ENCODE data around the gene RPAP2. TPM values are rescaled to one million over a fixed set of nuclear protein-coding genes. Genes with fewer than 3 reads are reported as not detected.
"Not testable (repeated sequence)": the region's sequence is repeated elsewhere in the genome, so short reads cannot be mapped to it uniquely, and the experiment has no call there.

RPAP2 gene
- total and polyA plus RNA-seq, 2 donors (not counting 3 experiments of a cell fraction or from before 2014, with no cell fraction given) = 4.3 to 24.9 TPM

- Histone ChIP-seq H4K20me1 (replicated peaks; ENCODE audit: control insufficient read depth, extremely low read depth, insufficient read depth, low read length) (no peaks in the 10 kb centered on the region), H3K9ac (replicated peaks; ENCODE audit: extremely low read depth, insufficient read depth, low read length) (no peak overlapping the region), H3K9me1 (replicated peaks; ENCODE audit: control insufficient read depth, extremely low read depth, insufficient read depth, low read length) (no peaks in the 10 kb centered on the region), H3K4me3 (replicated peaks in 1 of 3; ENCODE audit: insufficient read depth in 1 of 3, low read depth in 1 of 3, low read length in 3 of 3) (no peak overlapping the region), H2AFZ (ENCODE audit: low read depth, low read length) (no peak overlapping the region), H3K4me1 (ENCODE audit: control insufficient read depth, extremely low read depth, insufficient read depth, low read length) (peaks cover 12% of the 10 kb centered on the region), H3K9me3 (replicated peaks; ENCODE audit: control insufficient read depth, insufficient read depth, low read length) (no peaks in the 10 kb centered on the region), H3K79me2 (ENCODE audit: control insufficient read depth, insufficient read depth, low read length) (no peaks in the 10 kb centered on the region), H3K27me3 (ENCODE audit: control insufficient read depth in 2 of 2, insufficient read depth in 2 of 2, low read length in 2 of 2) (no peaks in the 10 kb centered on the region), H3K4me2 (ENCODE audit: insufficient read depth, low read length) (no peak overlapping the region), H3K27ac (ENCODE audit: insufficient read depth, low read depth, low read length) (no peak overlapping the region), H3K36me3 (ENCODE audit: control insufficient read depth in 2 of 2, extremely low read depth in 1 of 2, insufficient read depth in 2 of 2, low read length in 2 of 2) (peaks cover 0 to 2% of the 10 kb centered on the region in 2 experiments)
- no peak for DNase-seq (ENCODE audit: low read depth, low spot score)
- FAIRE-seq = no peak
- POLR2A ChIA-PET = no interaction called here
- BruUV-seq (replicated peaks) = no TSS peak
- dilution Hi-C loops (cut with MboI; ENCODE audit: extremely low pct_ligation_motif_present, low sequenced_read_pairs) (no loop called here), intact Hi-C loops (cut with micrococcal nuclease) (no loop called here)
- no peak for TF ChIP-seq FOS (IDR thresholded peaks at IDR 0.05; ENCODE audit: borderline replicate concordance, insufficient read depth, low read length)
- CTCF ChIA-PET = interaction anchor here (1.1 kb wide), 1 partner anchor 10 kb away, joined by 3 read pairs; no protein-coding TSS in a partner anchor
Observed at GRCh38 chr1:92374223-92374622, 75.4 kb downstream of the RPAP2 start.

DNA sequence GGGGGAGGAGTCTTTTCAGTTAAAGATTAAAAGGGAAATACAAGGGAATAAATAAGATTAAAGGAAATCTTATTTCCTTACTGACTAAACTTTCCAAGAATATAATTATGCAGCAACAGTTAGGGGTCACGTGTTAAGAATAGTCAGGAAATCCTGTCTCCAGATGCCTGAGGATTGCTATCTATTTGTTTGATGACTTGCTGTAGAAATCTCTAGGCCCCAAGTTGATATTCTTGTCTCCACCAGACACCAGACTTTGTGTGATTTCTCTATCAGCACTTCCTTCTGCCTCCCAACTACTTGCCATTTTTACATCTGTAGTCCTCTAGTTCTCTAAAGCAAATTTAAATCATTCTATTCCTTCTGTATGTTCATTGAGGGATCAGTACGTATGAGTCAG, 77.5 kb downstream of the RPAP2 start:
- no peaks in the 10 kb centered on the region for H3K9me3 ChIP-seq (replicated peaks; ENCODE audit: control insufficient read depth, insufficient read depth, low read length)
- H3K4me2 ChIP-seq (ENCODE audit: insufficient read depth, low read length) = peak overlapping the region; percentile 21
- H3K4me1 ChIP-seq (ENCODE audit: control insufficient read depth, extremely low read depth, insufficient read depth, low read length) = peaks cover 12% of the 10 kb centered on the region
- no TSS peak for BruUV-seq (replicated peaks)
- FAIRE-seq (peak; percentile 72), DNase-seq (ENCODE audit: low read depth, low spot score) (peak; percentile 63)
- intact Hi-C loops (cut with micrococcal nuclease) = no loop called here
- H3K4me3 ChIP-seq (replicated peaks in 1 of 3; ENCODE audit: insufficient read depth in 1 of 3, low read depth in 1 of 3, low read length in 3 of 3) = no peak overlapping the region
- H3K27me3 ChIP-seq (ENCODE audit: control insufficient read depth in 2 of 2, insufficient read depth in 2 of 2, low read length in 2 of 2) = no peaks in the 10 kb centered on the region
- dilution Hi-C loops (cut with MboI; ENCODE audit: extremely low pct_ligation_motif_present, low sequenced_read_pairs) = no loop called here
- H2AFZ ChIP-seq (ENCODE audit: low read depth, low read length) = no peak overlapping the region
- no peak for TF ChIP-seq POLR2A (IDR thresholded peaks at IDR 0.05; ENCODE audit: low read depth, low read length)
- no peak for TF ChIP-seq EZH2 (IDR thresholded peaks at IDR 0.05; ENCODE audit: borderline replicate concordance, low read depth, low read length, severe bottlenecking)
- TF ChIP-seq MYC (IDR thresholded peaks at IDR 0.05; ENCODE audit: low read depth, low read length) = no peak
- TF ChIP-seq, protein P1, sequence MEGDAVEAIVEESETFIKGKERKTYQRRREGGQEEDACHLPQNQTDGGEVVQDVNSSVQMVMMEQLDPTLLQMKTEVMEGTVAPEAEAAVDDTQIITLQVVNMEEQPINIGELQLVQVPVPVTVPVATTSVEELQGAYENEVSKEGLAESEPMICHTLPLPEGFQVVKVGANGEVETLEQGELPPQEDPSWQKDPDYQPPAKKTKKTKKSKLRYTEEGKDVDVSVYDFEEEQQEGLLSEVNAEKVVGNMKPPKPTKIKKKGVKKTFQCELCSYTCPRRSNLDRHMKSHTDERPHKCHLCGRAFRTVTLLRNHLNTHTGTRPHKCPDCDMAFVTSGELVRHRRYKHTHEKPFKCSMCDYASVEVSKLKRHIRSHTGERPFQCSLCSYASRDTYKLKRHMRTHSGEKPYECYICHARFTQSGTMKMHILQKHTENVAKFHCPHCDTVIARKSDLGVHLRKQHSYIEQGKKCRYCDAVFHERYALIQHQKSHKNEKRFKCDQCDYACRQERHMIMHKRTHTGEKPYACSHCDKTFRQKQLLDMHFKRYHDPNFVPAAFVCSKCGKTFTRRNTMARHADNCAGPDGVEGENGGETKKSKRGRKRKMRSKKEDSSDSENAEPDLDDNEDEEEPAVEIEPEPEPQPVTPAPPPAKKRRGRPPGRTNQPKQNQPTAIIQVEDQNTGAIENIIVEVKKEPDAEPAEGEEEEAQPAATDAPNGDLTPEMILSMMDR (IDR thresholded peaks at IDR 0.05; ENCODE audit: extremely low read depth in 1 of 2, insufficient read depth in 1 of 2, low read depth in 1 of 2, low read length in 2 of 2) = no peak
- no peak for TF ChIP-seq MAX (IDR thresholded peaks at IDR 0.05; ENCODE audit: insufficient read depth, insufficient read length)
- TF ChIP-seq JUN (IDR thresholded peaks at IDR 0.05; ENCODE audit: borderline replicate concordance, insufficient read depth, insufficient read length, low read depth) = no peak
- TF ChIP-seq GATA2 (IDR thresholded peaks at IDR 0.05; ENCODE audit: insufficient read depth, insufficient read length, low read depth, low read length) = peak; percentile 58
- no peaks in the 10 kb centered on the region for H3K79me2 ChIP-seq (ENCODE audit: control insufficient read depth, insufficient read depth, low read length)
- ChIA-PET CTCF (no interaction called here), POLR2A (no interaction called here)
- no peak overlapping the region for H3K27ac ChIP-seq (ENCODE audit: insufficient read depth, low read depth, low read length)
- H3K36me3 ChIP-seq (ENCODE audit: control insufficient read depth in 2 of 2, extremely low read depth in 1 of 2, insufficient read depth in 2 of 2, low read length in 2 of 2) = no peaks in the 10 kb centered on the region
- no peaks in the 10 kb centered on the region for H3K9me1 ChIP-seq (replicated peaks; ENCODE audit: control insufficient read depth, extremely low read depth, insufficient read depth, low read length)
- no peak overlapping the region for H3K9ac ChIP-seq (replicated peaks; ENCODE audit: extremely low read depth, insufficient read depth, low read length)
- no peaks in the 10 kb centered on the region for H4K20me1 ChIP-seq (replicated peaks; ENCODE audit: control insufficient read depth, extremely low read depth, insufficient read depth, low read length)

DNA sequence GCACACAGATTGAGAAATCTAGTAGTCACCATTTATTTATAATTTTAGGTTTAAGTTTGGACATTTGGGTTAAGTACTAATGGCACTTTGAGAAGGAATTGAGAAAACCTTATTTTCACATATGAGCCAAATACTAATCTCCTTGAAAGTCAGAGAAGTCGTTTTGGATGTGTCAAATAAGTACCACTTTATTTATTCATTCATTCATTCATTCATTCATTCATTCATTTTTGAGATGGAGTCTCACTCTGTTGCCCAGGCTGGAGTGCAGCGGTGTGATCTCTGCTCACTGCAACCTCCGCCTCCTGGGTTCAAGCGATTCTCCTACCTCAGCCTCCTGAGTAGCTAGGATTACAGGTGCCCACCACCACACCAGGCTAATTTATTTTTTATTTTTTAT, 79.1 kb downstream of the RPAP2 start:
- H3K27ac ChIP-seq (ENCODE audit: insufficient read depth, low read depth, low read length); DNase-seq (ENCODE audit: low read depth, low spot score); POLR2A ChIA-PET; H3K27me3 ChIP-seq (ENCODE audit: control insufficient read depth in 2 of 2, insufficient read depth in 2 of 2, low read length in 2 of 2); H3K9me3 ChIP-seq (replicated peaks; ENCODE audit: control insufficient read depth, insufficient read depth, low read length); BruUV-seq (replicated peaks); H3K9me1 ChIP-seq (replicated peaks; ENCODE audit: control insufficient read depth, extremely low read depth, insufficient read depth, low read length); H3K4me2 ChIP-seq (ENCODE audit: insufficient read depth, low read length); H3K9ac ChIP-seq (replicated peaks; ENCODE audit: extremely low read depth, insufficient read depth, low read length); CTCF ChIA-PET; H3K36me3 ChIP-seq (ENCODE audit: control insufficient read depth in 2 of 2, extremely low read depth in 1 of 2, insufficient read depth in 2 of 2, low read length in 2 of 2); H3K79me2 ChIP-seq (ENCODE audit: control insufficient read depth, insufficient read depth, low read length); H3K4me3 ChIP-seq (replicated peaks in 1 of 3; ENCODE audit: insufficient read depth in 1 of 3, low read depth in 1 of 3, low read length in 3 of 3); FAIRE-seq; dilution Hi-C loops (cut with MboI; ENCODE audit: extremely low pct_ligation_motif_present, low sequenced_read_pairs); H4K20me1 ChIP-seq (replicated peaks; ENCODE audit: control insufficient read depth, extremely low read depth, insufficient read depth, low read length); intact Hi-C loops (cut with micrococcal nuclease); H2AFZ ChIP-seq (ENCODE audit: low read depth, low read length): not testable (repeated sequence)
- peaks cover 12% of the 10 kb centered on the region for H3K4me1 ChIP-seq (ENCODE audit: control insufficient read depth, extremely low read depth, insufficient read depth, low read length)

Measured in endothelial cell of umbilical vein (primary cell).